Upper lobe of right lung (tissue), 1 donor: ENCODE data around the gene CNPY1. TPM values are rescaled to one million over a fixed set of nuclear protein-coding genes. Genes with fewer than 3 reads are reported as not detected.

Experiments used
- ATAC-seq: fragments of 200-7000 bp; cut with Tn5 transposase; one replicate; pipeline ENCODE4 v1.9.1; 2020; ENCODE audit warnings: mild to moderate bottlenecking, moderate library complexity
- DNase-seq: peaks from one replicate; pipeline ENCODE4 v3.0.0-alpha.2; 2020
- H3K27ac ChIP-seq: fragments of 200-600 bp; one replicate; pipeline ENCODE4 v1.8.0; 2022
- H3K27me3 ChIP-seq: fragments of 200-600 bp; one replicate; pipeline ENCODE4 v1.8.0; 2022; ENCODE audit warnings: mild to moderate bottlenecking
- H3K36me3 ChIP-seq: fragments of 200-600 bp; one replicate; pipeline ENCODE4 v1.8.0; 2022
- H3K4me1 ChIP-seq: fragments of 200-600 bp; one replicate; pipeline ENCODE4 v1.8.0; 2022
- H3K4me3 ChIP-seq: fragments of 200-600 bp; one replicate; pipeline ENCODE4 v1.8.0; 2022; ENCODE audit warnings: mild to moderate bottlenecking
- H3K9me3 ChIP-seq: fragments of 200-600 bp; one replicate; pipeline ENCODE4 v1.8.0; 2022
- intact Hi-C: fragments of 100-400 bp; cut with DNase I; formaldehyde crosslinking; loops from one replicate; pipeline ENCODE4 v1.11.0; 2022
- total RNA-seq: library from RNA; stranded (reverse); fragmentation: NEBNext Ultra II Directional; extraction: Animal tissue kit (Norgen Biotek cat#: 25700); gene quantifications from one replicate; pipeline ENCODE4 v1.2.1, GENCODE V29; 2021
- TF ChIP-seq, protein P1 (sequence below): fragments of 200-600 bp; IDR thresholded peaks from one replicate; pipeline ENCODE4 v1.8.0; 2022; ENCODE audit warnings: antibody characterized with exemption
- donor health status: DM: no; HTN: yes; CAD: no; lungs with severe emphysema.

Gene CNPY1
- total RNA-seq, 1 donor from 2014 or later = not detected

DNA sequence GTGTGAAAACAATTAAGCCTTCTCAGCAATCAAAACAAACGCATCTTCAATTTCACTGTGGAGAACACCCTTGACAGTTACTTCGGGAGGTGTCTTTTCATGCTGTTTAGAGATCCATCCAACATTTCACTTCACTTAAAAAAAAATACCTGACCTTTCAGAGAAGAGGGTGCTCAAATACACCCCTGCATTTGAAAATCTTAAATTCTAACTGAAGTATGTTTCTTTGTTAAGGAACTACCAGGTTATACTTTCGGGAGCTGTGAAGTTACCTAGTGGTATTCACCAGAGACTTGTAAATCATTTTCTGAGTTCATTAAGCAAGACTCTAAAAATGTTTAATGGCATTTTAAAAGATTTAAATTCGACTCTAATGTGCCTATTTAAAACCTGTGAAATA lies 38.8 kb downstream of the CNPY1 start:
- Histone ChIP-seq H3K27ac (no peak overlapping the region), H3K36me3 (no peaks in the 10 kb centered on the region), H3K27me3 (peaks cover 96% of the 10 kb centered on the region), H3K4me1 (peaks cover 7% of the 10 kb centered on the region), H3K4me3 (no peak overlapping the region), H3K9me3 (no peaks in the 10 kb centered on the region)
- DNase-seq = no peak
- intact Hi-C loops = no loop called here
- TF ChIP-seq, protein P1, sequence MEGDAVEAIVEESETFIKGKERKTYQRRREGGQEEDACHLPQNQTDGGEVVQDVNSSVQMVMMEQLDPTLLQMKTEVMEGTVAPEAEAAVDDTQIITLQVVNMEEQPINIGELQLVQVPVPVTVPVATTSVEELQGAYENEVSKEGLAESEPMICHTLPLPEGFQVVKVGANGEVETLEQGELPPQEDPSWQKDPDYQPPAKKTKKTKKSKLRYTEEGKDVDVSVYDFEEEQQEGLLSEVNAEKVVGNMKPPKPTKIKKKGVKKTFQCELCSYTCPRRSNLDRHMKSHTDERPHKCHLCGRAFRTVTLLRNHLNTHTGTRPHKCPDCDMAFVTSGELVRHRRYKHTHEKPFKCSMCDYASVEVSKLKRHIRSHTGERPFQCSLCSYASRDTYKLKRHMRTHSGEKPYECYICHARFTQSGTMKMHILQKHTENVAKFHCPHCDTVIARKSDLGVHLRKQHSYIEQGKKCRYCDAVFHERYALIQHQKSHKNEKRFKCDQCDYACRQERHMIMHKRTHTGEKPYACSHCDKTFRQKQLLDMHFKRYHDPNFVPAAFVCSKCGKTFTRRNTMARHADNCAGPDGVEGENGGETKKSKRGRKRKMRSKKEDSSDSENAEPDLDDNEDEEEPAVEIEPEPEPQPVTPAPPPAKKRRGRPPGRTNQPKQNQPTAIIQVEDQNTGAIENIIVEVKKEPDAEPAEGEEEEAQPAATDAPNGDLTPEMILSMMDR = no peak
- no peak for ATAC-seq

DNA sequence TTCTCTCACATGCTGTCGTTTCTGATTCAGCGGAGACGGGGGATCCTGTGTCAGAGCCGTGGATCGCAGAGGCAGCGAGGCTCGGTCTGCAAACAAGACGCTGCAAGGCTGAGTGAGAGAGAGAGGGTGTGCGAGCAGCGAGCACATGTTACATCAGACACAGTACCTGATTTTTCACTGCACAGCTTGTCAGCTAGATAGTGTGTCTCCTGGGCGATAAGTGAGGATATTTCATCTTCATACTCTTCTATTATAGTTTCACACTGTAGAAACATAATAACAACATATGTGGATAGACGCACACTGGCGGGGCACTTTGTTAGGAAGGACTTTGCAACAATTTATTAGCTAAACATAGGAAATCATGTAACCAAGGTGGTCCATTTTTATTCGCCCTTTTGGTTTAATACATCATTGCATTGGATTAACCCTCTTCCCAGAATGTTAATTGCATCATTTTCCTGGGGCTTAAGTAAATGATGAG lies 39.5 kb downstream of the CNPY1 start:
- intact Hi-C loops = no loop called here
- DNase-seq (no peak), ATAC-seq (no peak)
- Histone ChIP-seq H3K4me3 (no peak overlapping the region), H3K4me1 (peaks cover 7% of the 10 kb centered on the region), H3K27ac (no peak overlapping the region), H3K9me3 (no peaks in the 10 kb centered on the region), H3K27me3 (peaks cover 96% of the 10 kb centered on the region), H3K36me3 (no peaks in the 10 kb centered on the region)
- TF ChIP-seq, protein P1 = no peak

DNA sequence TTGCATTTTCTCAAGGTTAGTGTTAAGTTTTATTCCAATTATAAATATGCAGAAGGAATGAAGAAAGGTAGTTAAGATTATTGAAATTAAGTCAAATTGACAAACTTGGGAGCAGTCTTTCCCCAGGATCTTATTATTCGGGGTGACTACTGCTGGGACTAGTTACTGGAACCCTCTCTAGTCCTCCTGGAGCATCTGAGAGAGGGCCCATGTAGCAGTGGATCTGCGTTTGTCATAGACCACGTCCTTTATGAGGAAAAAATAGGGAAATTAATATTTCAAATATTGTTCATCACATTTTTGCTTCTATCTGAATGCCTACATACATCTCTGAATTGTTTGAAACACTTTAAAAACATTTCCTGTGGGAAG lies 41.0 kb downstream of the CNPY1 start:
- peaks cover 97% of the 10 kb centered on the region for H3K27me3 ChIP-seq
- intact Hi-C loops = no loop called here
- peaks cover 7% of the 10 kb centered on the region for H3K4me1 ChIP-seq
- H3K27ac ChIP-seq = no peak overlapping the region
- TF ChIP-seq, protein P1 = no peak
- DNase-seq (no peak), ATAC-seq (no peak)
- no peak overlapping the region for H3K4me3 ChIP-seq
- no peaks in the 10 kb centered on the region for H3K9me3 ChIP-seq
- H3K36me3 ChIP-seq = no peaks in the 10 kb centered on the region

DNA sequence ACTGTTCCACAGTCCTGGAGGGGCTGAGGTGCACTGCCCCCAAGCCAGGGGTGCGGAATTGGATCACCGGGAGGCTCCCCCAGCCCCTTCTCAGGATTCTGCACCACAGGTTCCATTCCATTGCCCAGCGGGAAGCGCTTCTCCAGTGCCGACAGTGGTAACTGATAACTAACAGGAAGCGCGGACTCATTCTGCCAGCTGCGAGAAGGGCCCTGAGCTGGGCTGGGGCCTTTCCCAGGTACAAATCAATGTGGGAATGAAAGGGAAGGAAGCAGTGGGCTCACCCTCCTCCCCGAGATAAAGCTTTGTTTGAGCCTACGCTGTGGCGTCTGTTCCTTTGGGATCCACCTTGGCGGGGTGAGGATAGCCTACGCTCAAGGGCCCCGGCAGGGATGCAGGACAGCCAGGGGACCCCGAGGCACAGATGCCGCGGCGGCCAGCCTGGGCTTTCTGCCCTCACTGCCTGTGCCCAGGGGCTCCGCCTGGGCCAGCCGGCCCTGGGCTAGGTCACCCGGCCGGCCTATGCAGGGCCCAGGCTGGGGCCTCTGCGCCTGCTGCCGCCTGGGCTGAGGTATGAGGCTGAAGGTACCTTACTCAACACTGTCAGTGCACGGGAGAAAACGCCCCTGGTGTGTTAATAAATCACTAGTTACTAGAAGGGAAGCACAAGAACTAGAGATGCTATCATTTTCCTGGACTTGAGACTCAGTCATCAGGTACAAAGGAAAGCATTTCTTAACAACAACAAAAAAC lies 49.0 kb downstream of the CNPY1 start:
- no peak overlapping the region for H3K4me3 ChIP-seq
- no peaks in the 10 kb centered on the region for H3K9me3 ChIP-seq
- no peaks in the 10 kb centered on the region for H3K36me3 ChIP-seq
- DNase-seq (no peak), ATAC-seq (no peak)
- intact Hi-C loops = no loop called here
- H3K27me3 ChIP-seq = peaks cover 55% of the 10 kb centered on the region
- TF ChIP-seq, protein P1 = no peak
- no peaks in the 10 kb centered on the region for H3K4me1 ChIP-seq
- no peak overlapping the region for H3K27ac ChIP-seq

DNA sequence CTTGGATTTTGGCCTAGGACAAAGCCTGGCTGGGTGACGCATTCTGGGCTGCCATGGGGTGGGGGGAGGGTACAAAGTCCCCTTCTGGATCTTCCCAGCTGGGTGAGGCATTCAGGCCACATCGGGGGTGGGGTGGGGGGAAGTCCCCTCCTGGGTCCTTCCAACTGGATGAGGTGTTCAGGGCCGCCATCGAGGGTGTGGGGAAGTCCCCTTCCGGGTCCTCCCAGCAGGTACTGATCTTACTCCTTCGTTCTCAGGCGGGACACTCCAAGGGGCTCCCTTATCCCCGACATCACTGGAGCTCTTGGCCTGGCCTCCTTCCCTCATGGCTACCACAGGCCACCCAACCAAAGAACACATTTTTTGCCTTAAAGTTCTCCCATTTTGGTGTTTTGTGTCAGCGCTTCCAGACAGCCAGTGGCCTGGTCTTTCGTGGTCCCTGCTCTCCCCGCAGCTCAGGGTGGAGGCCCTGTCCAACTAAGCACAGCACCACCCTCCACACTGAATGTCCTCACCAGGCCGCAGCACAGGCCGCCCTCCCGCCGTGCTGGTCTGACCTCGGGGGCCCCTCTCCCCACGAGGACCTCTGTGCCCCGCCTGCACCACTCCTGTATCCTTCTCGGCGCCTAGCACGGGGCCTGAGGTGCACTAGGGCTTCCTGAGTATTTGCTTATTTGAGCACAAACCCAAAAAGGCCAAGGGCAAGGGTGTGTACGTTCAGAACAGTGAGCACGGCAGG lies 49.9 kb downstream of the CNPY1 start:
- Histone ChIP-seq H3K9me3 (no peaks in the 10 kb centered on the region), H3K27me3 (peaks cover 46% of the 10 kb centered on the region), H3K4me1 (no peaks in the 10 kb centered on the region), H3K27ac (no peak overlapping the region), H3K4me3 (no peak overlapping the region), H3K36me3 (no peaks in the 10 kb centered on the region)
- ATAC-seq = no peak
- TF ChIP-seq, protein P1 = no peak
- no peak for DNase-seq
- intact Hi-C loops = no loop called here
